Measurements from ENCODE around the gene SYPL2. TPM values are rescaled to one million over a fixed set of nuclear protein-coding genes. Genes with fewer than 3 reads are reported as not detected.

SYPL2 gene
- total and polyA plus RNA-seq, 2 donors (not counting 3 experiments of a cell fraction or from before 2014, with no cell fraction given): not detected

DNA sequence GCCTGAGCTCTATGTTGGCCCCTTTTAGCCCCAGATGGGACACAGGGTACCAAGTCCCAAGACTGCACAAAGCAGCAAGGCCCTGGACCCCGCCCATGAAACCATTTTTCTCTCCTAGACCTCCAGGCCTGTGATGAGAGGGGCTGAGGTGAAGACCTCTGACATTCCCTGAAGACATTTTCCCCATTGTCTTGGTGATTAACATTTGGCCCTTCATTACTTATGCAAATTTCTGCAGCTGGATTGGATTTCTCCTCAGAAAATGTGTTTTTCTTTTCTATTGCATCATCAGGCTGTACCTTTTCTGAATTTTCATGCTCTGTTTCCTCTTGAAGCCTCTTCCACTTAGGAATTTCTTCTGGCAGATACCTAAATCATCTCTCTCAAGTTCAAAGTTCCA is 31.9 kb upstream of the SYPL2 start:
- no peak overlapping the region for H2AFZ ChIP-seq (ENCODE audit: low read depth, low read length)
- H3K4me3 ChIP-seq (replicated peaks in 1 of 3; ENCODE audit: insufficient read depth in 1 of 3, low read depth in 1 of 3, low read length in 3 of 3): no peak overlapping the region
- dilution Hi-C loops (cut with MboI; ENCODE audit: extremely low pct_ligation_motif_present, low sequenced_read_pairs) (no loop called here), intact Hi-C loops (cut with micrococcal nuclease) (no loop called here)
- CTCF ChIA-PET: no interaction called here
- BruUV-seq (replicated peaks): no TSS peak
- no peaks in the 10 kb centered on the region for H4K20me1 ChIP-seq (replicated peaks; ENCODE audit: control insufficient read depth, extremely low read depth, insufficient read depth, low read length)
- peaks cover 0 to 2% of the 10 kb centered on the region in 2 experiments for H3K27me3 ChIP-seq (ENCODE audit: control insufficient read depth in 2 of 2, insufficient read depth in 2 of 2, low read length in 2 of 2)
- POLR2A ChIA-PET: no interaction called here
- no peaks in the 10 kb centered on the region for H3K79me2 ChIP-seq (ENCODE audit: control insufficient read depth, insufficient read depth, low read length)
- H3K4me1 ChIP-seq (ENCODE audit: control insufficient read depth, extremely low read depth, insufficient read depth, low read length): no peaks in the 10 kb centered on the region
- no peak overlapping the region for H3K9ac ChIP-seq (replicated peaks; ENCODE audit: extremely low read depth, insufficient read depth, low read length)
- no peaks in the 10 kb centered on the region for H3K36me3 ChIP-seq (ENCODE audit: control insufficient read depth in 2 of 2, extremely low read depth in 1 of 2, insufficient read depth in 2 of 2, low read length in 2 of 2)
- no peak for TF ChIP-seq POLR2A (IDR thresholded peaks at IDR 0.05; ENCODE audit: low read depth, low read length)
- TF ChIP-seq JUN (IDR thresholded peaks at IDR 0.05; ENCODE audit: borderline replicate concordance, insufficient read depth, insufficient read length, low read depth): no peak
- no peak for TF ChIP-seq GATA2 (IDR thresholded peaks at IDR 0.05; ENCODE audit: insufficient read depth, insufficient read length, low read depth, low read length)
- no peak for TF ChIP-seq EZH2 (IDR thresholded peaks at IDR 0.05; ENCODE audit: borderline replicate concordance, low read depth, low read length, severe bottlenecking)
- TF ChIP-seq POLR2AphosphoS5 (IDR thresholded peaks at IDR 0.05; ENCODE audit: insufficient read depth, low read depth, low read length): no peak
- TF ChIP-seq MYC (IDR thresholded peaks at IDR 0.05; ENCODE audit: low read depth, low read length): no peak
- TF ChIP-seq, protein P1, sequence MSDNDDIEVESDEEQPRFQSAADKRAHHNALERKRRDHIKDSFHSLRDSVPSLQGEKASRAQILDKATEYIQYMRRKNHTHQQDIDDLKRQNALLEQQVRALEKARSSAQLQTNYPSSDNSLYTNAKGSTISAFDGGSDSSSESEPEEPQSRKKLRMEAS (IDR thresholded peaks at IDR 0.05; ENCODE audit: insufficient read depth, insufficient read length): no peak
- TF ChIP-seq, protein P2, sequence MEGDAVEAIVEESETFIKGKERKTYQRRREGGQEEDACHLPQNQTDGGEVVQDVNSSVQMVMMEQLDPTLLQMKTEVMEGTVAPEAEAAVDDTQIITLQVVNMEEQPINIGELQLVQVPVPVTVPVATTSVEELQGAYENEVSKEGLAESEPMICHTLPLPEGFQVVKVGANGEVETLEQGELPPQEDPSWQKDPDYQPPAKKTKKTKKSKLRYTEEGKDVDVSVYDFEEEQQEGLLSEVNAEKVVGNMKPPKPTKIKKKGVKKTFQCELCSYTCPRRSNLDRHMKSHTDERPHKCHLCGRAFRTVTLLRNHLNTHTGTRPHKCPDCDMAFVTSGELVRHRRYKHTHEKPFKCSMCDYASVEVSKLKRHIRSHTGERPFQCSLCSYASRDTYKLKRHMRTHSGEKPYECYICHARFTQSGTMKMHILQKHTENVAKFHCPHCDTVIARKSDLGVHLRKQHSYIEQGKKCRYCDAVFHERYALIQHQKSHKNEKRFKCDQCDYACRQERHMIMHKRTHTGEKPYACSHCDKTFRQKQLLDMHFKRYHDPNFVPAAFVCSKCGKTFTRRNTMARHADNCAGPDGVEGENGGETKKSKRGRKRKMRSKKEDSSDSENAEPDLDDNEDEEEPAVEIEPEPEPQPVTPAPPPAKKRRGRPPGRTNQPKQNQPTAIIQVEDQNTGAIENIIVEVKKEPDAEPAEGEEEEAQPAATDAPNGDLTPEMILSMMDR (IDR thresholded peaks at IDR 0.05; ENCODE audit: extremely low read depth in 1 of 2, insufficient read depth in 1 of 2, low read depth in 1 of 2, low read length in 2 of 2): no peak
- no peak for TF ChIP-seq FOS (IDR thresholded peaks at IDR 0.05; ENCODE audit: borderline replicate concordance, insufficient read depth, low read length)
- no peaks in the 10 kb centered on the region for H3K9me1 ChIP-seq (replicated peaks; ENCODE audit: control insufficient read depth, extremely low read depth, insufficient read depth, low read length)
- DNase-seq (ENCODE audit: low read depth, low spot score): no peak
- H3K4me2 ChIP-seq (ENCODE audit: insufficient read depth, low read length): no peak overlapping the region
- no peak overlapping the region for H3K27ac ChIP-seq (ENCODE audit: insufficient read depth, low read depth, low read length)
- no peak for FAIRE-seq
- H3K9me3 ChIP-seq (replicated peaks; ENCODE audit: control insufficient read depth, insufficient read depth, low read length): no peaks in the 10 kb centered on the region
